Gastroesophageal sphincter (tissue), 4 donors: ENCODE results near the gene CENPN. TPM values are rescaled to one million over a fixed set of nuclear protein-coding genes. Genes with fewer than 3 reads are reported as not detected.

Experiments used
- ATAC-seq: fragments of 150-250 bp; one replicate; pipeline ENCODE4 v1.9.1; 2016; ENCODE audit warnings: mild to moderate bottlenecking, moderate library complexity
- H3K27ac ChIP-seq, 4 donors: fragments of 200-600 bp; sonication (generic) in 3 of 4; 1 replicate in 3 of 4; 2 replicates in 1 of 4; pipeline ENCODE4 v1.5.1; 2016 to 2019
- H3K27me3 ChIP-seq: fragments of 200-600 bp; sonication (generic); one replicate; pipeline ENCODE4 v1.5.1; 2019
- H3K36me3 ChIP-seq, 2 donors: fragments of 200-600 bp; sonication (generic); one replicate each; pipeline ENCODE4 v1.5.1; 2019; ENCODE audit warnings: control low read depth in 1 of 2
- H3K4me1 ChIP-seq, 3 donors: fragments of 200-600 bp; sonication (generic); 1 replicate in 2 of 3; 2 replicates in 1 of 3; pipeline ENCODE4 v1.5.1; 2016 to 2019; ENCODE audit warnings: control low read depth in 2 of 3
- H3K4me3 ChIP-seq, 2 donors: fragments of 200-600 bp; sonication (generic); one replicate each; pipeline ENCODE4 v1.5.1; 2019; ENCODE audit warnings: mild to moderate bottlenecking in 1 of 2, moderate library complexity in 1 of 2
- H3K9me3 ChIP-seq, 3 donors: fragments of 200-600 bp; sonication (generic); one replicate each; pipeline ENCODE4 v1.5.1; 2017 to 2019; ENCODE audit warnings: control low read depth in 2 of 3
- CTCF ChIP-seq, 4 experiments: fragments of 200-600 bp in 2 of 4; fragments of 450-650 bp in 2 of 4; sonication (generic) in 1 of 4; IDR thresholded peaks; one replicate each; pipeline ENCODE4 v1.5.1; 2017 to 2019; ENCODE audit warnings: antibody characterized with exemption in 4 of 4, mild to moderate bottlenecking in 2 of 4, moderate library complexity in 2 of 4
- EP300 ChIP-seq: sonication (generic); formaldehyde crosslinking; IDR thresholded peaks from one replicate; pipeline ENCODE4 v1.6.1; 2017; ENCODE audit warnings: antibody characterized with exemption, mild to moderate bottlenecking
- POLR2A ChIP-seq, 2 donors: fragments of 450-650 bp; IDR thresholded peaks; one replicate each; pipeline ENCODE4 v1.6.1; 2017; ENCODE audit warnings: antibody characterized with exemption in 2 of 2, mild to moderate bottlenecking in 2 of 2, moderate library complexity in 1 of 2
- POLR2AphosphoS5 ChIP-seq: sonication (generic); formaldehyde crosslinking; IDR thresholded peaks from one replicate; pipeline ENCODE4 v1.6.1; 2017; ENCODE audit warnings: antibody characterized with exemption
- WGBS, 2 donors: methylation state at CpG; one replicate each; pipeline ENCODE4 v1.1.5; 2018; ENCODE audit warnings: low coverage in 1 of 2; 5-methylcytosine and 5-hydroxymethylcytosine counted together
- total RNA-seq, 4 donors: library from RNA; depleted of rRNA; stranded (reverse); fragments of >200 nt; gene quantifications; one replicate each; pipeline ENCODE4 v1.1.0, GENCODE V29; 2016

The CENPN gene
- total RNA-seq, 4 donors from 2014 or later = 4.3 to 8.4 (median 6.5) TPM

- ATAC-seq = peak; percentile 64
- peaks cover 0 to 47% (median 15%) of the 10 kb centered on the region in 3 donors for H3K4me1 ChIP-seq
- H3K4me3 ChIP-seq = peak overlapping the region; percentile 71 to 72
- no peaks in the 10 kb centered on the region for H3K27me3 ChIP-seq
- TF ChIP-seq CTCF (IDR thresholded peaks at IDR 0.05) (no peak), POLR2A (IDR thresholded peaks at IDR 0.05) (no peak), EP300 (no peak), POLR2AphosphoS5 (no peak)
- H3K36me3 ChIP-seq = peaks cover 0 to 16% of the 10 kb centered on the region in 2 donors
- peak overlapping the region in 3 of 4 donors; percentile 85 to 89 (median 85) for H3K27ac ChIP-seq
- no peaks in the 10 kb centered on the region for H3K9me3 ChIP-seq
- WGBS, 2 donors = 0% methylated on average over 3 to 9 of the region's 80 CpGs
Measured at GRCh38 chr16:81035975-81036750, 29.1 kb downstream of the CENPN start.

GRCh38 chr16:81036751-81037350 lies 29.8 kb downstream of the CENPN start:
- peaks cover 0 to 22% of the 10 kb centered on the region in 2 donors for H3K36me3 ChIP-seq
- no peak for ATAC-seq
- no peak for TF ChIP-seq CTCF (IDR thresholded peaks at IDR 0.05)
- no peak for TF ChIP-seq POLR2A (IDR thresholded peaks at IDR 0.05)
- no peak for TF ChIP-seq POLR2AphosphoS5
- TF ChIP-seq EP300 = no peak

GRCh38 chr16:81040131-81040530 lies 33.1 kb downstream of the CENPN start:
- ATAC-seq = no peak
- Histone ChIP-seq H3K4me1 (peaks cover 0 to 46% (median 15%) of the 10 kb centered on the region in 3 donors), H3K36me3 (peaks cover 9 to 55% of the 10 kb centered on the region in 2 donors), H3K27ac (no peak overlapping the region), H3K27me3 (no peaks in the 10 kb centered on the region), H3K9me3 (no peaks in the 10 kb centered on the region), H3K4me3 (no peak overlapping the region)
- TF ChIP-seq CTCF (IDR thresholded peaks at IDR 0.05) = no peak
- TF ChIP-seq POLR2A (IDR thresholded peaks at IDR 0.05) = no peak
- TF ChIP-seq EP300 = no peak
- no peak for TF ChIP-seq POLR2AphosphoS5
- 44 to 85% methylated on average over 1 to 2 of the region's 2 CpGs for WGBS, 2 donors

More at GRCh38 chr16:81036751-81037350, 29.8 kb downstream of the CENPN start:
- H3K4me3 ChIP-seq = peak overlapping the region; percentile 71 to 72
- no peaks in the 10 kb centered on the region for H3K9me3 ChIP-seq
- H3K4me1 ChIP-seq = peaks cover 0 to 47% (median 15%) of the 10 kb centered on the region in 3 donors
- WGBS, 2 donors = 7 to 20% methylated on average over 5 to 10 of the region's 10 CpGs
- no peaks in the 10 kb centered on the region for H3K27me3 ChIP-seq
- H3K27ac ChIP-seq = peak overlapping the region in 3 of 4 donors; percentile 85 to 89 (median 85)

GRCh38 chr16:81040842-81041241 lies 33.8 kb downstream of the CENPN start:
- H3K27ac ChIP-seq = no peak overlapping the region
- H3K9me3 ChIP-seq = no peaks in the 10 kb centered on the region
- H3K36me3 ChIP-seq = peaks cover 9 to 62% of the 10 kb centered on the region in 2 donors
- no peaks in the 10 kb centered on the region for H3K27me3 ChIP-seq
- peaks cover 0 to 42% (median 12%) of the 10 kb centered on the region in 3 donors for H3K4me1 ChIP-seq
- 75 to 78% methylated on average over 1 to 5 of the region's 5 CpGs for WGBS, 2 donors
- ATAC-seq = no peak
- H3K4me3 ChIP-seq = no peak overlapping the region
- TF ChIP-seq EP300 (no peak), POLR2A (IDR thresholded peaks at IDR 0.05) (no peak), CTCF (IDR thresholded peaks at IDR 0.05) (no peak), POLR2AphosphoS5 (no peak)
